NCI-H2081 (cell line): ENCODE results near the gene AKAP4.

ENCODE experiments used
- DNase-seq, 2 experiments: peaks; one replicate each; lab custom pipeline; 2025; lab: John Stamatoyannopoulos, UW

The AKAP4 gene

GRCh38 chrX:50200907-50201306, at the start of gene AKAP4:
Gene AKAP4 (minus strand): TSS chrX:50201007. CDS start chrX:50200889, 118 bp downstream.
- DNase-seq, result no peak

- no peak for DNase-seq
These were observed 10.7 kb upstream of the AKAP4 start for GRCh38 chrX:50211510-50211909.

GRCh38 chrX:50206753-50207152, 5.9 kb upstream of the AKAP4 start:
- no peak for DNase-seq

GRCh38 chrX:50204364-50204899, 3.6 kb upstream of the AKAP4 start, which contains the start of gene CCNB3:
Gene CCNB3 (plus strand): TSS chrX:50204765. CDS start chrX:50285164, 80,399 bp downstream.
- peak; percentile 63 to 65 for DNase-seq

- no peak for DNase-seq
These were observed 1.7 kb upstream of the AKAP4 start for GRCh38 chrX:50202539-50202938.

- DNase-seq, result no peak
These were observed 2.5 kb downstream of the AKAP4 start for GRCh38 chrX:50198348-50198747.

GRCh38 chrX:50188859-50189600, 11.8 kb downstream of the AKAP4 start:
- DNase-seq, result no peak

- DNase-seq, result no peak
These were observed 16.9 kb downstream of the AKAP4 start for GRCh38 chrX:50183891-50184290.

- no peak for DNase-seq
These were observed 20.5 kb downstream of the AKAP4 start for GRCh38 chrX:50180073-50180940.

GRCh38 chrX:50169717-50170116, 31.1 kb downstream of the AKAP4 start:
- no peak for DNase-seq

GRCh38 chrX:50168241-50168687, 32.5 kb downstream of the AKAP4 start:
- no peak for DNase-seq

GRCh38 chrX:50167366-50167765, 33.4 kb downstream of the AKAP4 start:
- no peak for DNase-seq

- DNase-seq, result no peak
These were observed 35.1 kb downstream of the AKAP4 start for GRCh38 chrX:50165727-50166126.

- no peak for DNase-seq
These were observed 39.7 kb downstream of the AKAP4 start for GRCh38 chrX:50161127-50161526.

GRCh38 chrX:50158593-50158992, 42.2 kb downstream of the AKAP4 start:
- no peak for DNase-seq

GRCh38 chrX:50157545-50158135, 43.2 kb downstream of the AKAP4 start:
- no peak for DNase-seq

- no peak for DNase-seq
These were observed 46.4 kb downstream of the AKAP4 start for GRCh38 chrX:50154429-50154828.

- no peak for DNase-seq
These were observed 48.4 kb downstream of the AKAP4 start for GRCh38 chrX:50152456-50152855.

GRCh38 chrX:50147972-50148371, 52.8 kb downstream of the AKAP4 start:
- DNase-seq, result no peak
